ENCODE results near the gene ZNF584.
"Not testable (repeated sequence)": the region's sequence is repeated elsewhere in the genome, so short reads cannot be mapped to it uniquely, and the experiment has no call there.

ZNF584 gene

DNA sequence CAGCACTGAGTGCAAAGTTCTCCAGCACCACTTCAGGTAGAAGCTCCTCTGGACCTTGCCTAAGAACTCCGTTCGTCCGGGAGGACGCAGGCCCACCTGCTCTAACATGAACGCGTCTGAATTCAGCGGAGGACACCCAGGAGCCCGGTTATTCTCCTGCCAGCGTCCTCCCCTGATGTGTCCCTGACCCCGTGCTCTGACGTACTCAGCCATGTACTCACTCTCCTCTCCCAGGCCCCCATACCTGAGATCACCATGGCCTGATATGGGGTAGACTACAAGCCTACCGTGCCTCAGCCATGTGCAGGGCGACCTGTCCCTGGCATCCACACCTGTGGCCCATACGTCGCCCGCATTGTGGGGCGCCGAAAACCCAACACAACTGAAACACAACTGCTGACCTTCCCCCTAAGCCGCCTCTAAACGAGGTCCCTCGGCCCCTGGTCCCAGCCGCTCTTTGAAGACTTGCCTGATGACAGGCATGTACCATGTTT, 744 bp upstream of the ZNF584 start:
- DNase-seq = no peak

DNA sequence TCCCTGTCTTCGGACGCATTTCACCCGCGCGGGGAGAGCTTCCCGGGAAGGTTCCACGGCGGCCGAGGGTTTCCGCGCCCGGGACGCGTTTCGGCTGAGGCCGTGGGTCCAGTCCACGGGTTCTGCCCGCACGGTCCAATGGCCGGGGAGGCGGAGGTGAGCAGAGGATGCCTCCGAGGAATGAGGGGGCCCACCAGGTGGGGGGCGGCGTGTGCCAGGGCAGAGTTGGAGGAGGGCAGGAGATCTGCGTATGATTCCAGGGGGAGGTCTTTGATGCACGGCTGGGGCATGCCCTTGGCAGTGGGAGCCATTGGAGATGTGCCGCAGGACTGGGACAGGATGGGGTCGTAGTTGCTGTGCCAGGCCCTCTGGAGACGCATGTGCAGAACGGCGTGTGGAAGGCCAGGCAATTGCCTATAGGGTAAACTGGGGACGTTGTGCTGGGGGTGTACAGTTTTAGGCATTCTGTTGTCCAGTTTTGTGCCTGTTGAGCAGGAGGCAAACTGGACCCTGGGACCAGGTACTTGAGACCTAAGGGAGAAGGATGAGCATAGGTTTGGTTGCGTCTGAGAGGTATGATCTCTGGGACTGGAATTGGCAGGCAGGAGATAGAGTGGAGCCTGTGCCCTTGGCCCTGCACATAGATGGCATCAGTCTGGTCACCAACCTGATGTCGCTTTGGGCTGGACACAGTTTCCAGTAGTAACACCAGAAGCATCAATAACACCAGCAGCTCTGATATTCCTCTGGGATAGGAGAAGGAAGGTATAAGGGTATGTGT, 751 bp downstream of the ZNF584 start:
- DNase-seq = no peak

DNA sequence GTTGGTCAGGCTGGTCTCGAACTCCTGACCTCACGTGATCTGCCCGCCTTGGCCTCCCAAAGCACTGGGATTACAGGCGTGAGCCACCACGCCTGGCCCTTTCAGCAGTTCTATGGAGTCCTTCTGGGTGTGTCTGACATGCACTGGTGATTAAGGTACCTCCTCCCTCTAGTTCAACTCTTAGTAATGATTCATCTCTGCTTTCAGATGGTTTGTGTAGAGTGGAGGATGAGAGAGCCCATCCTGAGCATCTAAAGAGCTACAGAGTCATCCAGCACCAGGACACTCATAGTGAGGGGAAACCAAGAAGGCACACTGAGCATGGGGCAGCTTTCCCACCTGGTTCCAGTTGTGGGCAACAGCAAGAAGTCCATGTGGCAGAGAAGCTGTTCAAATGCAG, 8.2 kb downstream of the ZNF584 start:
- no peak for DNase-seq

DNA sequence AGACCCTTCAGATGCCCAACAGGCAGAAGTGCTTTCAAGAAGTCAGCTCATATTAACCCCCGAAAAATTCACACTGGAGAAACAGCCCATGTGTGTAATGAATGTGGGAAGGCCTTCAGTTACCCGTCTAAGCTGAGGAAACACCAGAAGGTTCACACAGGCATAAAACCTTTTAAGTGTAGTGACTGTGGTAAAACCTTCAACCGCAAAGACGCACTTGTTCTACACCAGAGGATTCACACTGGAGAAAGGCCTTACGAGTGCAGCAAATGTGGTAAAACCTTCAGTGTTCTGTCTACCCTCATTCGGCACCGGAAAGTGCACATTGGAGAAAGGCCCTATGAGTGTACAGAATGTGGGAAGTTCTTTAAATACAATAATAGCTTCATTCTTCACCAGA, 8.6 kb downstream of the ZNF584 start:
- no peak for DNase-seq

DNA sequence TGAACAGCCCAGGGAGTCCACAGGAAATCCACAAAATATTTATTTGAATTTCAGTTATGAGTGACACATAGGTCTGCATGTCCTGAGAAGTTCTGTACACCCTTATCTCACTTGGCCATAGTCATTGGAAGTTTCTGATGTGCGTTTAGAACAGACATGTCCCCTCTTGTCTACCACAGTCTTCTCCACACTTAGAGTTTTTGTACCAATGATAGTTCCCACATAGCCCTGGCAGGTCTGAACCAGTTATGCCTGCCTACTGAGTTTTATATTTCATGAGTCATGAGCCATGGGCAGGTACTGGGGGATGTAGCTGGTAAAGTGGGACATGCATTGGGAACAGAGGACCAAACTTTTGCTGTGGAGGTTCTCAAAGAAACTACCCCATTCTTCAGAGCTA, 20.2 kb downstream of the ZNF584 start:
- DNase-seq = no peak

DNA sequence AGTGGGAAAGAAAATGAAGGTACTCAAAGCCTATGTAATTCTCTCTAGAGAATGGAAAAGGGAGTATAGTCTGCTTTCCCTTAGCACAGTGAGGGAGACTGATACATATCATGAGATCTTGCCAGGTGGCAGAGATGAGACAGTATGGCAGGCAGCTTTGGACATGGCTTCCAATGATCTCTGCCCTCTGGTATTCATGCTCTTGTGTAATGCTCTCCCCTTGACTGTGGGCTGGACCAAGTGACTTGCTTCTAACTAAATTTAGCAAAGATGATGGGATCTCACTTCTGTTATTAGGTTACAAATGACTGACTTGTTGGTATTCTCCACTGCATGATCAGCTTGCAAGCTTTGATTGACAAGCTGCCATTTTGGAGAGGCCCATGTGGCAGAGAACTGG, 21.3 kb downstream of the ZNF584 start:
- no peak for DNase-seq

DNA sequence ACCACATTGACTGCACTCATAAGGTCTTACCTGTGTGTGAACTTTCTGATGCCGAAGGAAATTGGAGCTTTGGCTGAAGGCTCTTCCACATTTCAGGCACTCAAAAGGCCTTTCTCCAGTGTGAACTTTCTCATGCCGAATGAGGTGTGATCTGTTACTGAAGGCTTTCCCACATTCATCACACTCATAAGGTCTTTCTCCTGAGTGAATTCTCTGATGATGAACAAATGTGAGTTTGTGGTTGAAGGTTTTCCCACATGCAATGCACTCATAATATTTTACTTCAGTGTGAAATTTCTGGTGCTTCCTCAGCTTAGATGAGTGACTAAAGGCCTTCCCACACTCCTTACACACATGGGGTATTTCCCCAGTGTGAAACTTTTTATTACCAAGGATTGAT, 25.8 kb downstream of the ZNF584 start:
- no peak for DNase-seq

DNA sequence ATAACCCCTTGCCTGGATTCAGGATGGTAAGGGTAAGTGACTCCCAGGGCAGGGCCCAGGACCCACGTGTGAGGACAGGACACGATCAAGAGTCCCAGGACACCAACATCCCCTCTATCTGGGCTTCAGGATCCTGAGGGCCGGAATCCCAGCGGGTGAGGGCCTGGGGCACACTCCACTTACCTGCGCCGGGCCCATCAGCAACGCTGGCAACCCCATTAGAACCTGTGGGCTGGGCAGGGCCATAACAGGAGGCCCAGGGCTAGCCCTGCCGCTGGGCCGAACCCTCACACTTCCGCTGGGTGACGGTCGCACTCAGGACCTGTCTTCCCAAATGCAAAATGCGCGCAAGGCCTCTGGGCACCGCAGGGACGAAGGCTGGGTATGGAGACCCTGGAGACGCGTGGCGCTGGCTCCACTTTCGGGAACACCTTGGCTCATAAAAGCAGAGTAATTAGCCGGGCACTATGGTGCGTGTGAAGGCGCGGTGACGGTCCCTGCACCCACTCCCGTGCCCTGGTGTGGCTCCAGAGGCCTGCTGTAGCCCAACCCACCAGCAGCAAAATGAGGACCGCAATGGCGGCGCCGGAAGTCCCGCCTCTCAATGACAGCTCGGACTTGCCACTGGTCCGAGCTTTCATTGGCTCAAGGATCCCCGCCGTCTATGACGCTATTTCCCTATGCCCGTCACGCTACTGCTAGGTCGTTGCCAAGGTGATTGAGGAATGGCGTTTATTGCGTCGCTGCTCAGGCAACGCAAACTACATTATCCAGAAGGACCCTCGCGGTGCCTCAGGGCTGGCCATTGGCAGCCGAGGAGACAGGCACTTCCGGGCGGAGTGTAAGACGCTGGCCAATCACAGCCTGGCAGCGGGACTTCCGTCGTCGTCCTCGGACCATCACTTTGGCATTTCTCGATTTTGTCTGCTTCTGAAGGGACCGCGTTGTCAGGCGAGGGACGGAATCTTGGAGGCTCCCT, 31.4 kb downstream of the ZNF584 start, which contains the start of gene ZNF132:
TSS of gene ZNF132 (minus strand) at position 578 of the 979 bp plus-strand sequence. CDS start at position 246, 332 bp downstream.
- peak; percentile 71 for DNase-seq

DNA sequence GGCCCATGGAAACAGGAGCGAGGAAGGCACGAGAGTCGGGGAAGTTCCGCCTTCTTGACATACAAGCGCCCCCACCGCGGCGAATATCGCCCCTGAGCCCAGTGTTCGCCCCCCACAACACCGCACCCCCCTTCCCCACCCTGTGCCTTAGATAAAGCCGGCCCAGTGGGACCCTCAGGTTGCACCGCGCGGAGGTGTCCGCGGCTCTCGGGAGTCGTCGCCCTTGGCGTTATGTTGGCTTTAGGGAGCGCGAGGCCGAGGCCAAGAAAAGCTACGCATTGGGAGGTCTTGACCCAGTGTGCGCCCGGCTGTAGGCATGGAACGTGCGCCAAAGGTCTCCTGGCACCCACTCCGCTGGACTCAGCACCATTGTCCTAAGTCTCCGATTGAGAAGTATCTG, 32.1 kb downstream of the ZNF584 start:
- DNase-seq = no peak

DNA sequence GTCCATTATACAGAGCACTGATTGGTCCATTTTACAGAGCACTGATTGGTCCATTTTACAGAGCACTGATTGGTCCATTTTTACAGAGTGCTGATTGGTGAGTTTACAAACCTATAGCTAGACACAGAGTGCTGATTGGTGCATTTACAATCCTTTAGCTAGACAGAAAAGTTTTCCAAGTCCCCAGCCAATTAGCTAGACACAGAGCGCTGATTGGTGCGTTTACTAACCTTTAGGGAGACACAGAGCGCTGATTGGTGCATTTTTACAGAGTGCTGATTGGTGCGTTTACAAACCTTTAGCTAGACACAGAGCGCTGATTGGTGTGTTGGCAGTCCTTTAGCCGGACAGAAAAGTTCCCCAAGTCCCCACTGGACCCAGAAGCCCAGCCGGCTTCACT, 34.5 kb downstream of the ZNF584 start:
- DNase-seq = not testable (repeated sequence)

DNA sequence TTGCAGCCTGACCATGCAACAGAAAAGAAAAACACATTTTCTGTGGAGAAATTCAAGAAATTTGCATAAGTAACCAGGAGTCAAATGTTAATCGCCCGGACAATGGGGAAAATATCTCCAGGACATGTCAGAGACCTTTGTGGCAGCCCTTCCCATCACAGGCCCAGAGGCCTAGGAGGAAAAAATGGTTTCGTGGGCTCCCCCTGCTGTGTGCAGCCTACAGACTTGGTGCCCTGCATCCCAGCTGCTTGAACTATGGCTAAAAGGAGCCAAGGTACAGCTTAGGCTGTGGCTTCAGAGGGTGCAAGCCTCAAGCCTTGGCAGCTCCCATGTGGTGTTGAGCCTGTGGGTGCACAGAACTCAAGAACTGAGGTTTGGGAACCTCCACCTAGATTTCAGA, 40.4 kb downstream of the ZNF584 start:
- not testable (repeated sequence) for DNase-seq

DNA sequence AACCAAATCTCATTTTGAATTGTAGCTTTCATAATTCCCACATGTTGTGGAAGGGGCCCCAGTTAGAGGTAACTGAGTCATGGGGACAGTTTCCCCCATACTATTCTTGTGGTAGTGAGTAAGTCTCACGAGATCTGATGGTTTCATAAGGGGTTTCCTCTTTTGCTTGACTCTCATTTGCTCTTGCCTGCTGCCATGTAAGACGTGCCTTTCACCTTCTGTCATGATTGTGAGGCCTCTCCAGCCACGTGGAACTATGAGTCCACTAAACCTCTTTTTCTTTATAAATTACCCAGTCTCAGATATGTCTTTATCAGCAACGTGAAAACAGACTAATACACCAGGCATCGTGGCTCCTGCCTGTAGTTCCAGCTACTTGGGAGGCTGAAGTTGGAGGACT, 41.5 kb downstream of the ZNF584 start:
- DNase-seq = not testable (repeated sequence)

DNA sequence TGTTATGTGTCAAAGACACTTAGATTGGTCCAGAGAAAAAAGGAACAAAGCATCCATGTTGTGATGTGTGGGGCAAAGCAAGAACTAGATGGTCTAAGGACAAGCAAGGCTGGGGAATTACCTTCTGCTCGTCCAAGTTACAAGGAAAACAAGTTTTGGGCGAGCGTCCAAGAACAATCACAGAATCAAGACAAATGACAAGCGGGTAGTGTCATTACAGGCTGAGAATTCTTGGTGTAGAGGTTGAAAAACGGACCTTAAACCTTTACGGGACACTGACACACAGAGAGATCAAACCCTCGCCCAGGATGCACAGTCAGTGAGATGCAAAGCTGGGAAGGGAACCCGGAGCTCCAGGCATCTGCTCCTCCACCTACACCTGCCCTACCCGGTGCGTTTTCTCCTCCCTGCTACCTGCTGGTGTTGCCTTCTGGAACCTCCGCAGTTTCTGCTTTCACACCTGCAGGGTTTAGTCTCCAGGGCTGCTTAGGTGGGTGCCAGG, 42.5 kb downstream of the ZNF584 start:
- DNase-seq = no peak

DNA sequence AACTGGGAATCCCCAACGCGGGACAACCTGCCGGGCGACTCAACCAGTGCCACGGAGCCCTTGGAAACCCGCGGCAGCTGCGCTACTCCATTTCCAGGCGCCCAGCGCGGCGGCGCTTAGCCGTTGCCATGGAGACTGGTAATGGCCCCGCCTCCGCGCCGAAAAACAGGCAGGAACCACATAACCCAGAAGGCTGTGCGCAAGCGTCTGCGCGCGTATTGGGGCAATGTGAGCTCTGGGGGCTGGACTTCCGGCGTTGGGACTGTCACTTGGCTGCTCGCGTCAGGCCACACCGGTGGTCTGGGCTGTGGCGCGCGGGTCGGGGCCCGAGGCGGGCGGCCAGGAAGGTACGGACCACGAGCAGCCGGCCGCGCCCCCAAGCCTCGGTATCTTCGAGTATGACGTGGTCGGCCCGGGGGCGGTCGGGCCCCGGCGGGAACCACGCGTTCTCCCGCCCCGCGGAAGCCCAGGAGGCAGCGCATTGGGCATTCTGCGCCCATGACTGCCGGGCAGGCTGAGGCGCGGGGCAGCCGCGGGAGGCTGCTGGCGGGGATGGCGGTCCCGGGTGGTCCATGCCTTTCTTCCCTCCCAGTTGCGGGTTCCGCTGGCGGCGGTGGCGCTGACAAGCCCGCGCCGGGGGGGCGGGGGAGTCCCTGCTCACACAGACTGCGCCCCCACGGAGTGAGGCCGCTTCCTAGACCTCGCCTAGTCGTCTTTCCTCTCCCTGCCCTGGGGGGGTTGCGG, 43.1 kb downstream of the ZNF584 start, which contains the start of gene ZNF324B:
TSS of gene ZNF324B (plus strand) at position 265 of the 744 bp plus-strand sequence. CDS start 2,080 bp downstream, outside the sequence.
- peak; percentile 73 for DNase-seq

DNA sequence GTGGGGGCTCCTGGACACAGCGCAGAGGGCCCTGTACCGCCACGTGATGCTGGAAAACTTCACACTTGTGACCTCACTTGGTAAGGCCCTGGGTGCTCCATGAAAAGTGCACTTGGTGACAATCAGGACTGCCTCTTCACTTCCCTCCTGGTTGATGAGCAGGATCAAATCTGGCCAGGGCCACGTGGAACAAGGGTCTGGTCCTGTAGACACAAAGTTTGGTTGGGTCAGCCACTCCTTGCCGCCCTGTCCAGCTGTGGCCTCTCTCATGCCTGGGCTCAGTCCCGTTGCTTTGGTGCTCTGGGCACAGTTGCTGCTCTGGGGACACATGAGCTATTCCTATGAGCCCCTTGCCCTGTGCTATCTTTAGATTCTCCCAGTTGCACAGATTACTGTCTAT, 45.3 kb downstream of the ZNF584 start:
- no peak for DNase-seq

DNA sequence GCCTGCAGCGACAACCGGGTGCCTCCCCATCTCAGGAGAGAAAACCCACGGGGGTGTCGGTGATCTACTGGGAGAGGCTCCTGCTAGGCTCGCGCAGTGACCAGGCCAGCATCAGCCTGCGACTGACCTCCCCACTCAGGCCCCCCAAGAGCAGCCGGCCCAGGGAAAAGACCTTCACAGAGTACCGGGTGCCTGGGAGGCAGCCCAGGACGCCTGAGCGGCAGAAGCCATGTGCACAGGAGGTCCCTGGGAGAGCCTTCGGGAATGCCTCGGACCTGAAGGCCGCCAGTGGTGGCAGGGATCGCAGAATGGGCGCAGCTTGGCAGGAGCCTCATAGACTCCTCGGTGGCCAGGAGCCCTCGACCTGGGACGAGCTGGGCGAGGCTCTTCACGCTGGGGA, 46.9 kb downstream of the ZNF584 start:
- no peak for DNase-seq

DNA sequence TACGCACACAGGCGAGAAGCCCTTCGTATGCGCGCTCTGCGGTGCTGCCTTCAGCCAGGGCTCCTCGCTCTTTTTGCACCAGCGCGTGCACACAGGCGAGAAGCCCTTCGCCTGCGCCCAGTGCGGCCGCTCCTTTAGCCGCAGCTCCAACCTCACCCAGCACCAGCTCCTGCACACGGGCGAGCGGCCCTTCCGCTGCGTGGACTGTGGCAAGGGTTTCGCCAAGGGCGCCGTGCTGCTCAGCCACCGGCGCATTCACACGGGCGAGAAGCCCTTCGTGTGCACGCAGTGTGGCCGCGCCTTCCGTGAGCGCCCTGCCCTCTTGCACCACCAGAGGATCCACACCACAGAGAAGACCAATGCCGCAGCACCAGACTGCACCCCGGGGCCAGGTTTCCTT, 47.7 kb downstream of the ZNF584 start:
- DNase-seq = no peak

DNA sequence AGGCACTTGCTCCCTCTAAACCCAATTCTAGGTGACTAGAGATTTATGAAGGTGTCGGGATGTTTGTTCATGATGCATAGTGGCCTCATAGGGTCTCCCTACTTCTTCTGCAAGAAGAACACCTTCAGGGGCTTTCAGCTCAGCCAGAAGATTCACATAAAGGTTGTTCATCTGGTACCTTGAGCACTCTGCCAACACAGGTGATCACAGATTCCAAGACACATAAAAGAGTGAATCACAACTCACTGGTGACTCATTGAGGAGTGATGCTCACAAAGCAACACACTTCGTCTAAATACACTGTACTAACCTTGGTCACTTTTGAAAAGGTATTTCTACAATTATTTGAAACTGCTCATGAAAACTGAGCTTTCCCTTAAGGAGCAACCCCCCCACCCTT, 51.6 kb downstream of the ZNF584 start:
- DNase-seq = no peak

DNA sequence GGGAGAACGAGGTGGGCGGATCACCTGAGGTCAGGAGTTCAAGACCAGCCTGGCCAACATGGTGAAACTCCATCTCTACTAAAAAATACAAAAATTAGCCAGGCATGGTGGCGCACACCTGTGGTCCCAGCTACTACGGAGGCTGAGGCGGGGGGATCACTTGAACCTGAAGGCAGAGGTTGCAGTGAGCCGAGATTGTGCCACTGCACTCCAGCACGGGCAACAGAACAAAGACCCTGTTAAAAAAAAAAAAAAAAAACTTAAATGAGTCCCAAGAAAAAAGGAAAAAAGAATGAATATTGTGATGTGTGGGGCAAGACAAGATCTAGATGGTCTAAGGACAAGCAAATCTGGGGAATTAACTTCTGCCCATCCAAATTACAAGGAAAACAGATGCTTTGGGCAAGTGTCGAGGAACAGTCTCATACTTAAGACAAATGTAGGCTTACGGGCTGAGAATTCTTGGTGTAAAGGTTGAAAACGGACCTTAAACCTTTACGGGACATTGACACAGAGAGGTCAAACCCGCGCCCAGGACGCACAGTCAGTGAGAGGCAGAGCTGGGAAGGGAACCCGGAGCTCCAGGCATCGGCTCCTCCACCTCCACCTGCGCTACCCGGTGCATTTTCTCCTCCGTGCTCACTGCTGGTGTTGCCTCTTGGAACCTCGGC, 57.8 kb downstream of the ZNF584 start:
- DNase-seq = no peak

DNA sequence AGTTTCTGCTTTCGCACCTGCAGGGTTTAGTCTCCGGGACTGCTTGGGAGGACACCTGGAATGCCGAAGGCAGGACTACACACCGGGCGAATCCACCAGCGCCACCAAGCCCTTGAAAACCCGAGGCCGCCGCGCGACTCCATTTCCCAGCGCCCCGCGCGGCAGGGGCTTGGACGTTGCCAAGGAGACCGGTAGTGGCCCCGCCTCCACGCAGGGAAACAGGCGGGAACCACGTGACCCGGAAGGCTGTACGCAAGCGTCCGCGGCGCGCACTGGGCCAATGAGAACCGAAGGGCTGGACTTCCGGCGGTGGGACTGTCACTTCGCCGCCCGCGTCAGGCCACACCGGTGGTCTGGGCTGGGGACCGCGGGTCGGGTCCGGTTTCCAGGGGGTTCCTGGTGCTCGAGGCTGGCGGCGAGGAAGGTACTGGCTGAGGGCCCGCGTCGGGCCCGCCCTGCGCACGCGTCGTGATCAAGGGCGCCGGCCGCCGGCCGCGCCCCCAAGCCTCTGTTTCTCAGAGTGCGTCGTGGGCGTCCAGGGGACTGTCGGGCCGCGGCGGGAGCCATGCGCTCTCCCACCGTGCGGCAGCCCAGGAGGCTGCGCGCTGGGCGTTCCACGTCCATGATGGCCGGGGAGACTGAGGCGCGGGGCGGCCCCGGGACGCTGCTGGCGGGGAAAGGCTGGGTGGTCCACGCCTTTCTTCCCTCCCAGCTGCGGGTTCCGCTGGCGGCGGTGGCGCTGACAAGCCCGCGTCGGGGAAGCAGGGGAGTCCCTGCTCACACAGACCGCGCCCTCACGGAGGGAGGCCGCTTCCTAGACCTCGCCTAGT, 58.5 kb downstream of the ZNF584 start, which contains the start of gene ZNF324:
TSS of gene ZNF324 (plus strand) at position 321 of the 830 bp plus-strand sequence. CDS start 2,106 bp downstream, outside the sequence.
- DNase-seq = peak; percentile 78

Measured in GOT3 (cell line).